BJ (cell line): Measurements from ENCODE around the gene LGALS1. TPM values are rescaled to one million over a fixed set of nuclear protein-coding genes. Genes with fewer than 3 reads are reported as not detected.
A peak's percentile ranks its signal among the peaks of the same experiment; 100 is the strongest.

Source experiments
- CTCF ChIA-PET: fragments of 350-600 bp; formaldehyde crosslinking; extraction: SDS; loops from one replicate; lab custom pipeline; 2021; ENCODE audit warnings: antibody characterized with exemption, inconsistent platforms; lab: Yijun Ruan, JAX
- POLR2A ChIA-PET: fragments of 300-600 bp; sonication (Branson Sonifier 250); formaldehyde crosslinking; extraction: SDS; loops from one replicate; lab custom pipeline; 2021; ENCODE audit warnings: antibody characterized with exemption; lab: Charles Lee
- DNase-seq: peaks from one replicate; pipeline ENCODE4 v3.0.0-alpha.2; 2011; ENCODE audit warnings: low read depth
- H3K27me3 ChIP-seq: 2 replicates; pipeline ENCODE4 v1.6.0; 2011; ENCODE audit warnings: low read length; ENCODE audit not compliant: control insufficient read depth, insufficient read depth
- H3K36me3 ChIP-seq: 2 replicates; pipeline ENCODE4 v1.5.1; 2011; ENCODE audit warnings: low read length; ENCODE audit not compliant: control insufficient read depth, insufficient read depth
- H3K4me3 ChIP-seq: 2 replicates; pipeline ENCODE4 v1.5.1; 2011; ENCODE audit warnings: low read depth, mild to moderate bottlenecking, control low read depth, low read length
- CTCF ChIP-seq: IDR thresholded peaks from 2 replicates; pipeline ENCODE4 v1.5.1; 2011; ENCODE audit warnings: low read depth, mild to moderate bottlenecking, control low read depth, inconsistent platforms, low read length, moderate library complexity; ENCODE audit not compliant: insufficient read depth
- polyA plus RNA-seq: library from polyadenylated mRNA; depleted of rRNA; stranded (reverse); fragments of >200 nt; gene quantifications from 2 replicates; pipeline ENCODE4 v1.2.3, GENCODE V29; 2011

LGALS1 gene
- polyA plus RNA-seq, 1 experiment = 9,083 TPM

DNA sequence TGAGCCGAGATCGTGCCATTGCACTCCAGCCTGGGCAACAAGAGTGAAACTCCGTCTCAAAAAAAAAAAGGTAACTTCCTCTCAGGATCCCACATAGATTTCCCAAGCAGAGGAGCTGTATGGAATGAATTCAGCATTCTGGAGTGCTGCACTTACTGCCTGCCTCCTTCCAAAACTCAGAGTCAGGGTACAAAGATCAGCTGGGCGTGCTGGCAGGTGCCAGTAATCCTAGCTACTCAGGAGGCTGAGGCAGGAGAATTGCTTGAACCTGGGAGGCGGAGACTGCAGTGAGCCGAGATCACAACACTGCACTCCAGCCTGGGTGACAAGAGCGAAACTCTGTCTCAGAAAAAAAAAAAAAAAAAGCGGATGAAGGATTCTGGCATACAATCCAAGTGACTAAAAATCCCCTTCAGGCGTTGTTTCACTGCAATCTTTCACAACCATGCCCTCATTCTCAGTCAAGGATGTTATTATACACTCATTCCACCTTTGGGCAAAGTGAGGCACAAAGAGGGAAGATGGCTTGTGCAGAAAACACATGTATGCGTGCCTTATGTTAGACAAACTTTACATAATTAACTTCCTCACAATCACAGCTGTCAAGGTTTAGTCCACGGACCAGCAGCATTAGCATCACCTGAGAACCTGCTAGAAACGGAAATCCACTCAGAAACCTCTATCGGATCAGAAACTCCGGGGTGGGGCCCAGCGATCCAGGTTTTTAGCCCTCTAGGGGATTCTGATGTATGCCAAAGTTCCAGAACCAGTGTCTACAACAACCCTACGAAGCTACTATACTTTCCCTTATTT is 9.6 kb downstream of the LGALS1 start:
- Histone ChIP-seq H3K27me3 (no peaks in the 10 kb centered on the region), H3K4me3 (no peak overlapping the region), H3K36me3 (peaks cover 8% of the 10 kb centered on the region)
- CTCF ChIA-PET = interaction anchor here (0.7 to 15.5 kb wide), 9 partner anchors 10 to 203 kb away, joined by 3 to 265 read pairs (median 4); partner anchors contain the start of genes PDXP and SH3BP1
- DNase-seq = no peak
- POLR2A ChIA-PET = no interaction called here
- no peak for TF ChIP-seq CTCF

GRCh38 chr22:37686002-37686982 is 10.9 kb downstream of the LGALS1 start, which contains the start of gene NOL12:
Gene NOL12 (plus strand): TSS chr22:37686343. CDS start chr22:37686393, 50 bp downstream.
- H3K27me3 ChIP-seq = no peaks in the 10 kb centered on the region
- CTCF ChIA-PET = interaction anchor here (0.5 to 15.5 kb wide), 8 partner anchors 11 to 58 kb away, joined by 3 to 265 read pairs (median 4); partner anchors contain the start of genes PDXP and SH3BP1
- H3K36me3 ChIP-seq = peaks cover 11% of the 10 kb centered on the region
- H3K4me3 ChIP-seq = peak within 1 kb of the TSS; percentile 76
- POLR2A ChIA-PET = no interaction called here
- DNase-seq = no peak
- no peak for TF ChIP-seq CTCF

DNA sequence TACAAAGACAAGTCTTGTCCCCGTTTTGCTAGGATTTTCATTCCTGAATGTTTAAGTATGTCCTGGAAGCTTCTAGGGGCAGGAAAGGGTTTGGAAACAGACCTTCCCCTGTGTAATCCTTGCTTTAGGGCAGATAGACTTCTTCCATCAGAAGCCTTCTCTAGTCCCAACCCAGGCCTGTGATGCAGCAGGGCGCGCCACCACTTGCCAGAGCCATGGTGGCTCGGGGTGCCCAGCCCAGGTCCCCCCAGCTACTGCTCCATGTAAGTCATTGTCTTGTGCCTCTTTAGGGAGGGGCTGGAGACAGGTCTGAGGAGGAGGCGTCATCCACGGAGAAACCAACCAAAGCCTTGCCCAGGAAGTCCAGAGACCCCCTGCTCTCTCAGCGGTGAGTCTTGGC is 15.0 kb downstream of the LGALS1 start:
- TF ChIP-seq CTCF = no peak
- H3K27me3 ChIP-seq = no peaks in the 10 kb centered on the region
- ChIA-PET POLR2A (no interaction called here), CTCF (no interaction called here)
- H3K36me3 ChIP-seq = peaks cover 24% of the 10 kb centered on the region
- no peak for DNase-seq
- no peak overlapping the region for H3K4me3 ChIP-seq

- ChIA-PET POLR2A (interaction anchor here (0.6 kb wide), 1 partner anchor 1629 kb away, joined by 5 read pairs; no protein-coding TSS in a partner anchor), CTCF (interaction anchor here (0.6 kb wide), 1 partner anchor 48 kb away, joined by 3 read pairs; no protein-coding TSS in a partner anchor)
- Histone ChIP-seq H3K4me3 (no peak overlapping the region), H3K36me3 (peaks cover 24% of the 10 kb centered on the region), H3K27me3 (no peaks in the 10 kb centered on the region)
- no peak for TF ChIP-seq CTCF
- no peak for DNase-seq
Measured at GRCh38 chr22:37690901-37691504, 15.6 kb downstream of the LGALS1 start.
